MG63 (cell line): ENCODE results near the gene SORCS3. TPM values are rescaled to one million over a fixed set of nuclear protein-coding genes. Genes with fewer than 3 reads are reported as not detected.

Source experiments
- DNase-seq: peaks from one replicate; pipeline ENCODE4 v3.0.0-alpha.2; 2020
- H3K27me3 ChIP-seq: fragments of 250-450 bp; sonication (Bioruptor Pico); 2 replicates; pipeline ENCODE4 v1.5.1; 2020; ENCODE audit warnings: mild to moderate bottlenecking, moderate library complexity
- H3K36me3 ChIP-seq: fragments of 250-450 bp; sonication (Bioruptor Pico); 2 replicates; pipeline ENCODE4 v1.5.1; 2020; ENCODE audit warnings: mild to moderate bottlenecking, moderate library complexity
- H3K4me3 ChIP-seq: fragments of 250-450 bp; sonication (Bioruptor Pico); 2 replicates; pipeline ENCODE4 v1.5.1; 2020; ENCODE audit warnings: mild to moderate bottlenecking, moderate library complexity
- H3K9me3 ChIP-seq: fragments of 250-450 bp; sonication (Bioruptor Pico); 2 replicates; pipeline ENCODE4 v1.5.1; 2020; ENCODE audit warnings: mild to moderate bottlenecking, moderate library complexity
- total RNA-seq: library from RNA; depleted of rRNA; stranded (reverse); fragments of >200 nt; shearing (Covaris generic); gene quantifications from 2 replicates; pipeline ENCODE4 v1.2.3, GENCODE V29; 2014; ENCODE audit warnings: low replicate concordance

Gene SORCS3
- total RNA-seq, 1 experiment from 2014 or later = not detected

DNA sequence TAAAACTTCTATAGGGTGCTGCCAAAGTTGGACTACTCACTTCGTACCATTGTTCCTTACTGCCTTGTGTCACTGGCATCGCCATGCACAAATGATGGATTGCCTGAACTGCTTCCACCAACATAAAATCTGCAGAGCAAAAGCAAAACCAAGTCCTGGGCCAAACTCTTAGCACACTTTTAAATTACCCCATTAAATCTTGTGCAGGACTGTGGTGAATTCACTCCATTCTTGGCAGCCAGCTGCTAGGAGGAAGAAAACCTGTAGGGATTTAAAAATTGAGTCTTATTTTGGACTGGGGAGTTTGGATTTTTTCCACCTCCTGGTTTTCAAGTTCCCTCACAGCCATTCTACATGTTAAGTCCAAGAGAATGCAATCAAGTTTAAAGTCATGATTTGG lies 646.9 kb downstream of the SORCS3 start:
- no peaks in the 10 kb centered on the region for H3K27me3 ChIP-seq
- no peak for DNase-seq
- H3K36me3 ChIP-seq = no peaks in the 10 kb centered on the region

DNA sequence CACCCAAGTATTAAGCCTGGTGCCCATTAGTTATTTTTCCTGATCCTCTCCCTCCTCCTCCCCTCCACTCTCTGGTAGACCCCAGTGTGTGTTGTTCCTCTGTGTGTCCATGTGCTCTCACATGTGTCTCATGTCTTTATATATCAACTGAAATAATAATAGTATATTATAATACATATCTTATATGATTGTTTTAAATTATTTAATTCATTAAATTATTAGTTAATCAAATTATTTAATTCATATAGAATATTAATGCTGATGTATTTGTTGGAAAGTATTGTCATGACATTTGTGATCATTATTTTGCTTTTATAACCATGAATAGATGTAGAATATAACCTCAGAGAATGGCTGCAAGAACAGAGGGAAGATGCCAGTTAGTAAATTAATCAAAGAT lies 647.5 kb downstream of the SORCS3 start:
- no peaks in the 10 kb centered on the region for H3K27me3 ChIP-seq
- no peaks in the 10 kb centered on the region for H3K9me3 ChIP-seq
- no peak for DNase-seq
- no peak overlapping the region for H3K4me3 ChIP-seq
- H3K36me3 ChIP-seq = no peaks in the 10 kb centered on the region

More for the DNA sequence above, 646.9 kb downstream of the SORCS3 start:
- no peaks in the 10 kb centered on the region for H3K9me3 ChIP-seq
- no peak overlapping the region for H3K4me3 ChIP-seq

DNA sequence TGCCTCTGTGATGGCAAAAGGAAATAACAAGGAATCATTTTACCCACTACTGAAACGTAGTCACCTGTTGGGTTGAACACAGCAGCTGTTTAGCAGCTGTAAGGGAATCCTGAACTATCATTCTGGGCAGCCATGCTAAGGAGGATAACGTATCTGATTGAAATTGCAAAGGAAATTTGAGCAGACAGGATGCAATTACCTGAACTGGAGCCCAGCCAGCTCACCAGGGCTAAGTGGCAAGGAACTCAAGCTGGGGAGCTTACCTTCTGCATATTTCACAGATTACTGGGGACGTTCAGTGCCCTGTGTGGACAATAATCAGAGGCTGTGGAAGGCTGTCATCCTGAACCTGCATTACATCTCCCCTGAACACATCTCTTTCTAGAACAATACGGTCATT lies 650.5 kb downstream of the SORCS3 start:
- no peaks in the 10 kb centered on the region for H3K9me3 ChIP-seq
- no peak for DNase-seq
- H3K36me3 ChIP-seq = no peaks in the 10 kb centered on the region
- H3K4me3 ChIP-seq = no peak overlapping the region
- no peaks in the 10 kb centered on the region for H3K27me3 ChIP-seq

DNA sequence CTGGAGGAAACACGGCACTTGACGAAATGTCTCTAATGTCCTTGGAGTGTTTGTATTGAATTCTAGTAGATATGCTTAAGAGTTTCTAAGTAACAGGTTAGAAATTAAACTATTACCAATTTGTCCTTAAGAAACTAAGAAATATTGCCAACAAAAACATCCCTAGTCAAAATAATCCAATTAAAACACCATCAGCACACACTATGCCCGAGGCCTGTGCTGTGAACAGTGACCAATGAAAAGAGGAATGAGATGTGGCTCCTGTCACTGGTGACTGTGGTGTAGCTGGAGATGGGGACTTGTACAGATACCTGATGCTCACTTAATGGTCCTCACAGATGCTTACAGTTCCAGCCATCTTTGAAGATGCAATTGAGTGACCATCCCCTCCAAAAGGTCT lies 651.1 kb downstream of the SORCS3 start:
- no peak for DNase-seq
- no peaks in the 10 kb centered on the region for H3K27me3 ChIP-seq
- no peaks in the 10 kb centered on the region for H3K36me3 ChIP-seq
- H3K9me3 ChIP-seq = no peaks in the 10 kb centered on the region
- H3K4me3 ChIP-seq = no peak overlapping the region
